Keratinocyte (primary cell): ENCODE measurements around the gene ZDHHC9. TPM values are rescaled to one million over a fixed set of nuclear protein-coding genes. Genes with fewer than 3 reads are reported as not detected.
"Not testable (repeated sequence)": the region's sequence is repeated elsewhere in the genome, so short reads cannot be mapped to it uniquely, and the experiment has no call there.

Experiments
- DNase-seq: peaks from one replicate; pipeline ENCODE4 v3.0.0-alpha.2; 2011; ENCODE audit warnings: low read depth, missing footprints, low spot score
- FAIRE-seq: peaks from 2 replicates; lab custom pipeline; 2011; peaks lifted over from hg19 to GRCh38; lab: Jason Lieb, UNC
- H2AFZ ChIP-seq: 2 replicates; pipeline ENCODE4 v1.6.0; 2012; ENCODE audit warnings: low read length, control low read depth, inconsistent platforms; ENCODE audit not compliant: control insufficient read depth
- H3K27ac ChIP-seq: 2 replicates; pipeline ENCODE4 v1.5.1; 2011; ENCODE audit warnings: low read length; ENCODE audit not compliant: control insufficient read depth, insufficient read depth
- H3K27me3 ChIP-seq: 3 replicates; pipeline ENCODE4 v1.6.0; 2011; ENCODE audit warnings: low read length; ENCODE audit not compliant: control insufficient read depth, insufficient read depth; ENCODE audit errors: extremely low read depth
- H3K36me3 ChIP-seq, 2 experiments: 2 replicates in 1 of 2; 3 replicates in 1 of 2; pipeline ENCODE4 v1.5.1; 2011; ENCODE audit warnings: low read length in 2 of 2, mild to moderate bottlenecking in 1 of 2; ENCODE audit not compliant: control insufficient read depth in 2 of 2, insufficient read depth in 2 of 2; ENCODE audit errors: extremely low read depth in 1 of 2
- H3K4me1 ChIP-seq: 3 replicates; pipeline ENCODE4 v1.5.1; 2011; ENCODE audit warnings: low read length; ENCODE audit not compliant: control insufficient read depth, insufficient read depth; ENCODE audit errors: extremely low read depth
- H3K4me2 ChIP-seq: 3 replicates; pipeline ENCODE4 v1.6.0; 2011; ENCODE audit warnings: low read depth, low read length; ENCODE audit not compliant: control insufficient read depth, insufficient read depth; ENCODE audit errors: extremely low read depth
- H3K4me3 ChIP-seq, 3 experiments: fragments of 200-600 bp in 1 of 3; sonication (generic) in 1 of 3; 2 replicates in 2 of 3; 3 replicates in 1 of 3; pipeline ENCODE4 v1.5.1; 2011 to 2016; ENCODE audit warnings: low read length in 3 of 3, mild to moderate bottlenecking in 3 of 3, control low read depth in 2 of 3, inconsistent platforms in 1 of 3, low read depth in 1 of 3, mixed read lengths in 1 of 3, mixed run types in 1 of 3, moderate library complexity in 1 of 3; ENCODE audit not compliant: control insufficient read depth in 2 of 3, insufficient read depth in 2 of 3; ENCODE audit errors: extremely low read depth in 1 of 3
- H3K79me2 ChIP-seq: 2 replicates; pipeline ENCODE4 v1.6.0; 2012; ENCODE audit warnings: low read length; ENCODE audit not compliant: control insufficient read depth, insufficient read depth
- H3K9ac ChIP-seq: 3 replicates; pipeline ENCODE4 v1.6.0; 2011; ENCODE audit warnings: low read length; ENCODE audit not compliant: control insufficient read depth, insufficient read depth; ENCODE audit errors: extremely low read depth
- H3K9me1 ChIP-seq: 3 replicates; pipeline ENCODE4 v1.6.0; 2011; ENCODE audit warnings: low read length; ENCODE audit not compliant: control insufficient read depth, insufficient read depth; ENCODE audit errors: extremely low read depth
- H3K9me3 ChIP-seq: 2 replicates; pipeline ENCODE4 v1.5.1; 2012; ENCODE audit warnings: low read depth, low read length; ENCODE audit not compliant: control insufficient read depth
- H4K20me1 ChIP-seq: 3 replicates; pipeline ENCODE4 v1.6.0; 2011; ENCODE audit warnings: low read length; ENCODE audit not compliant: control insufficient read depth, insufficient read depth; ENCODE audit errors: extremely low read depth
- CTCF ChIP-seq, 3 experiments: IDR thresholded peaks in 1 of 3; conservative IDR thresholded peaks in 1 of 3; optimal IDR thresholded peaks in 1 of 3; 2 replicates in 2 of 3; 3 replicates in 1 of 3; pipeline versions ENCODE3 to v1.5.1; 2011; ENCODE audit warnings: low read length in 3 of 3, mild to moderate bottlenecking in 3 of 3, moderate library complexity in 2 of 3, control low read depth in 1 of 3, inconsistent platforms in 1 of 3; ENCODE audit not compliant: insufficient read depth in 2 of 3; ENCODE audit errors: extremely low read depth in 1 of 3
- EZH2 ChIP-seq: IDR thresholded peaks from one replicate; pipeline ENCODE4 v1.6.1; 2012; ENCODE audit warnings: inconsistent platforms, mild to moderate bottlenecking, low read length, moderate library complexity
- dilution Hi-C: fragments of 300-500 bp; cut with MboI; formaldehyde crosslinking; loops from one replicate; pipeline ENCODE4 v1.7.0; 2020; ENCODE audit warnings: low sequenced_read_pairs; ENCODE audit not compliant: extremely low pct_ligation_motif_present
- polyA plus RNA-seq, 5 experiments: library from polyadenylated mRNA; depleted of rRNA in 3 of 5; stranded (reverse) in 3 of 5; stranded (forward) in 1 of 5; unstranded in 1 of 5; fragments of >200 nt; gene quantifications; 1 replicate in 1 of 5; 2 replicates in 3 of 5; 3 replicates in 1 of 5; pipeline versions ENCODE4 v1.2.1 to v1.2.3, GENCODE V29; 2011 to 2012; ENCODE audit warnings: missing spikeins in 2 of 5, low read depth in 1 of 5, low replicate concordance in 1 of 5

Gene ZDHHC9
- polyA plus RNA-seq, 1 donor (not counting 4 experiments of a cell fraction or from before 2014, with no cell fraction given): 30.0 TPM

DNA sequence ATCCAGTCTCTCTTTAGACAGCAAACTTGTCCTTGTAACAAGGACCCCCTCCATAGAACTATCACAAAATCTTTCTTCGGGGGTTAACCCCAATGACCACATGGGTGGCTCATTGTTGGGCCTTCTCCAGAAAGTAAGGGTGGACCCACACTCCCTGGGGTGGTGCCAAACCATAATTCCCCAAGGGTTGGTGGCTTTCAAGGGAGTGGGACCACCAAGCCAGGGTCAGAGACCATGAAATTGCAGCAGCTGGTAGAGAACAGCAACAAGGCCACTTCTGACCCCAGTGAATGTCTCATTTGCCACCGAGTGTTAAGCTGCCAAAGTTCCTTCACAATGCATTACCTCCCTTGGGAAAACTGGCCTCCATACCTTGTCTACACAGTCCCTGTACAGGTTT lies 28.8 kb upstream of the ZDHHC9 start:
- Histone ChIP-seq H3K79me2 (no peaks in the 10 kb centered on the region), H3K9me1 (no peaks in the 10 kb centered on the region), H3K9me3 (no peaks in the 10 kb centered on the region), H2AFZ (no peak overlapping the region), H3K36me3 (no peaks in the 10 kb centered on the region), H3K4me2 (no peak overlapping the region), H3K4me1 (no peaks in the 10 kb centered on the region), H3K27me3 (no peaks in the 10 kb centered on the region), H3K4me3 (no peak overlapping the region), H3K27ac (no peak overlapping the region), H3K9ac (no peak overlapping the region), H4K20me1 (no peaks in the 10 kb centered on the region)
- dilution Hi-C loops: no loop called here
- DNase-seq (no peak), FAIRE-seq (no peak)
- TF ChIP-seq CTCF (optimal IDR thresholded peaks at IDR 0.05 in 1 of 3, IDR thresholded peaks at IDR 0.05 in 1 of 3, conservative IDR thresholded peaks at IDR 0.05 in 1 of 3; ENCODE audit: extremely low read depth in 1 of 3, insufficient read depth in 2 of 3, low read length in 3 of 3) (no peak), EZH2 (no peak)

GRCh38 chrX:129866321-129866720 lies 22.6 kb upstream of the ZDHHC9 start:
- H3K9me3 ChIP-seq, H4K20me1 ChIP-seq, H3K4me2 ChIP-seq, dilution Hi-C loops, H3K27me3 ChIP-seq, H3K79me2 ChIP-seq, H3K4me1 ChIP-seq, H2AFZ ChIP-seq, H3K36me3 ChIP-seq, FAIRE-seq, H3K9ac ChIP-seq, H3K27ac ChIP-seq, H3K4me3 ChIP-seq, H3K9me1 ChIP-seq, DNase-seq: not testable (repeated sequence)

- DNase-seq, FAIRE-seq, H3K36me3 ChIP-seq, H3K4me1 ChIP-seq, dilution Hi-C loops, H3K9me3 ChIP-seq, H3K27ac ChIP-seq, H3K9me1 ChIP-seq, H3K79me2 ChIP-seq, H3K4me3 ChIP-seq, H3K9ac ChIP-seq, H2AFZ ChIP-seq, H4K20me1 ChIP-seq, H3K4me2 ChIP-seq, H3K27me3 ChIP-seq: not testable (repeated sequence)
Observed at GRCh38 chrX:129859134-129859533, 15.4 kb upstream of the ZDHHC9 start.

DNA sequence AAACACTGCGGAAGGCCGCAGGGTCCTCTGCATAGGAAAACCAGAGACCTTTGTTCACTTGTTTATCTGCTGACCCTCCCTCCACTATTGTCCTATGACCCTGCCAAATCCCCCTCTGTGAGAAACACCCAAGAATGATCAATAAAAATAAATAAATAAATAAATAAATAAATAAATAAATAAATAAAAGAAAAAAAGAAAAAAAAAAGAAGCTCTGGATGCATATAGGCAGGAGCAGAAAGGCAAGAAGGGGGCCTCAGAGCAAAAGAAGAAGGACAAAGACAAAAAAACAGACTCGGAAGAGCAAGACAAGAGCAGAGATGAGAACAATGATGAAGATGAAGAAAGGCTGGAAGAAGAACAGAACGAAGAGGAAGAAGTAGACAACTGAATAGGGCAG lies 8.1 kb upstream of the ZDHHC9 start:
- FAIRE-seq, H3K9me3 ChIP-seq, H3K27ac ChIP-seq, dilution Hi-C loops, H3K9me1 ChIP-seq, H2AFZ ChIP-seq, H3K9ac ChIP-seq, H3K27me3 ChIP-seq, DNase-seq, H3K4me2 ChIP-seq, H3K79me2 ChIP-seq, H3K4me3 ChIP-seq, H3K4me1 ChIP-seq, H3K36me3 ChIP-seq, H4K20me1 ChIP-seq: not testable (repeated sequence)
